ENCODE results near the gene RAD9A.

DNA sequence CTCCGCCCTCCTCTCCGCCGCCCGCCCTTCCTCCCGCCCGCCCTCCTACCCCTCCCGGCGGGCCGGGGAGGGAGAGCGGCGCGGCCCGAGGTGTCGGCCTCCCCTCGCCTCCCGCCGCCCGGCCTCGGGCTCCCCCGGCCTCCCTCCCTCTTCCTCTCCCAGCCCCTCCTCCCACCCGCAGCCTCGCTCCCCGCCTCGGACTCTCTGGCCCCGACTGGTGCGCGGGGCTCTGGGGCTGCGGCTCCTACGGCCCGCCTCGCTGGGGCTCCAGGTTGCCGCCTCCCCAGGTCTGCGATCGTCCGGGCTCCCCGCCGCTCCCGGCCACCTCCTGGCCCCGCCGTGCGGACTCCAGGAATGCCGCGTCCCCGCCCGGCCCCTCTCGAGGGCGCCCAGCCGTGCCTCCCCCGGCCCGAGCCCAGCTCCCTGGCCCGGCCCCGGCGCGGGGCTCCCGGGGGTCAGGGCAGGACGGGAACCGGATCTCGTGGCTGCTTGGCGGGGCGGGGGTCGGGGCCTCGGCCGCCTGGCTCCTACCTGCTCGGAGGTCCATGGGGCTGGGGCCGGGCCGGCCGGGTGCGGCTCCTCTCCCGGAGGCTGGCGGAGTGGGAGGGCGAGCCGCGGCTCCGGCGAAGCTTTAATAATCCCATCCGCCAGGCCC is 18.7 kb upstream of the RAD9A start, which contains the start of gene CLCF1:
- no peak for TF ChIP-seq POLR2A (IDR thresholded peaks at IDR 0.05; ENCODE audit: low read depth, low read length)
- TF ChIP-seq POLR2AphosphoS5 (IDR thresholded peaks at IDR 0.05; ENCODE audit: low read depth, low read length): no peak
- TF ChIP-seq TAF1 (IDR thresholded peaks at IDR 0.05; ENCODE audit: borderline replicate concordance, low read depth, low read length): no peak

Data from GM12892 (cell line).